A549 (cell line): ENCODE data around the gene PRKCE. TPM values are rescaled to one million over a fixed set of nuclear protein-coding genes. Genes with fewer than 3 reads are reported as not detected.

Experiments used
- ATAC-seq, 2 experiments: fragments of 200-7000 bp in 1 of 2; fragments of >200 bp in 1 of 2; cut with Nextera tagmentation in 1 of 2; cut with Tn5 transposase in 1 of 2; 3 replicates each; pipeline versions ENCODE4 v1.8.0 to v1.9.1; 2018 to 2020; ENCODE audit warnings: mild to moderate bottlenecking in 1 of 2, moderate library complexity in 1 of 2
- CTCF ChIA-PET: fragments of 300-600 bp; sonication (Branson Sonifier 250); formaldehyde crosslinking; extraction: SDS; loops from one replicate; lab custom pipeline; 2021; ENCODE audit warnings: antibody characterized with exemption, inconsistent platforms; lab: Yijun Ruan, JAX
- POLR2A ChIA-PET: fragments of 350-600 bp; formaldehyde crosslinking; extraction: SDS; loops from one replicate; lab custom pipeline; 2021; ENCODE audit warnings: antibody characterized with exemption, inconsistent platforms; lab: Yijun Ruan, JAX
- DNase-seq, 2 experiments: peaks; one replicate each; pipeline versions ENCODE4 v3.0.0 to v3.0.0-alpha.2; 2011 to 2016; ENCODE audit warnings: low read depth in 1 of 2, low spot score in 1 of 2
- FAIRE-seq: peaks from 2 replicates; lab custom pipeline; 2011; peaks lifted over from hg19 to GRCh38; lab: Jason Lieb, UNC
- H3K27ac ChIP-seq, 2 experiments: fragments of >200 bp; sonication (Bioruptor Twin); formaldehyde crosslinking; 3 replicates each; pipeline ENCODE4 v1.5.1; 2016 to 2017
- H3K4me1 ChIP-seq: fragments of >200 bp; sonication (Bioruptor Twin); formaldehyde crosslinking; 3 replicates; pipeline ENCODE4 v1.6.1; 2016
- H3K4me2 ChIP-seq: fragments of >200 bp; sonication (Bioruptor Twin); formaldehyde crosslinking; 3 replicates; pipeline ENCODE4 v1.6.1; 2016
- H3K4me3 ChIP-seq: fragments of >200 bp; sonication (Bioruptor Twin); formaldehyde crosslinking; 3 replicates; pipeline ENCODE4 v1.5.1; 2016
- H3K9me3 ChIP-seq: fragments of >200 bp; sonication (Bioruptor Twin); formaldehyde crosslinking; 3 replicates; pipeline ENCODE4 v1.6.1; 2016
- CBX2 ChIP-seq: fragments of 200-600 bp; sonication (generic); IDR thresholded peaks from 2 replicates; pipeline ENCODE4 v1.6.1; 2016; ENCODE audit warnings: low read depth, mild to moderate bottlenecking, borderline replicate concordance
- CHD4 ChIP-seq: fragments of 200-600 bp; sonication (generic); IDR thresholded peaks from 2 replicates; pipeline ENCODE4 v1.6.1; 2016; ENCODE audit warnings: antibody characterized with exemption, mild to moderate bottlenecking, borderline replicate concordance
- EHMT2 ChIP-seq: fragments of 200-600 bp; sonication (generic); IDR thresholded peaks from 2 replicates; pipeline ENCODE4 v1.6.1; 2016; ENCODE audit warnings: antibody characterized with exemption, low read depth, mild to moderate bottlenecking, moderate library complexity
- GATA3 ChIP-seq: IDR thresholded peaks from 2 replicates; pipeline ENCODE4 v1.6.1; 2012; ENCODE audit warnings: borderline replicate concordance
- HDAC2 ChIP-seq: fragments of 200-600 bp; sonication (generic); IDR thresholded peaks from 2 replicates; pipeline ENCODE4 v1.6.1; 2016
- KDM1A ChIP-seq: fragments of 200-600 bp; sonication (generic); IDR thresholded peaks from 2 replicates; pipeline ENCODE4 v1.6.1; 2016; ENCODE audit warnings: low read depth, mild to moderate bottlenecking
- MYC ChIP-seq: IDR thresholded peaks from 2 replicates; pipeline ENCODE4 v1.6.1; 2012; ENCODE audit warnings: mild to moderate bottlenecking, inconsistent platforms, low read length, improper control_type of control experiment, borderline replicate concordance
- NFE2L2 ChIP-seq: fragments of 150-350 bp; conservative IDR thresholded peaks from 2 replicates; pipeline ENCODE4 v1.6.1; 2014; ENCODE audit warnings: low read length
- NPAS2 ChIP-seq: fragments of 250-450 bp; sonication (Bioruptor Pico); IDR thresholded peaks from 2 replicates; pipeline ENCODE4 v1.8.0; 2022; ENCODE audit warnings: mild to moderate bottlenecking, moderate library complexity, borderline replicate concordance
- NR3C1 ChIP-seq: fragments of >200 bp; sonication (Bioruptor Twin); formaldehyde crosslinking; IDR thresholded peaks from 3 replicates; pipeline ENCODE4 v1.6.1; 2017
- RCOR1 ChIP-seq: fragments of 150-350 bp; IDR thresholded peaks from 2 replicates; pipeline ENCODE4 v1.6.1; 2014; ENCODE audit warnings: antibody characterized with exemption, low read length, low read depth
- RFX5 ChIP-seq: fragments of 450-650 bp; IDR thresholded peaks from 2 replicates; pipeline ENCODE4 v1.7.1; 2014; ENCODE audit warnings: antibody characterized with exemption, mild to moderate bottlenecking, moderate library complexity
- RNF2 ChIP-seq: fragments of 200-600 bp; sonication (generic); IDR thresholded peaks from 2 replicates; pipeline ENCODE4 v1.6.1; 2016; ENCODE audit warnings: low read depth, mild to moderate bottlenecking, antibody characterized with exemption, moderate library complexity, borderline replicate concordance
- SMC3 ChIP-seq: fragments of >200 bp; sonication (Bioruptor Twin); formaldehyde crosslinking; IDR thresholded peaks from 3 replicates; pipeline ENCODE4 v1.6.1; 2018; ENCODE audit warnings: inconsistent platforms
- TP53 ChIP-seq: fragments of 250-450 bp; sonication (Bioruptor Pico); IDR thresholded peaks from 2 replicates; pipeline ENCODE4 v1.5.0; 2021; ENCODE audit warnings: mild to moderate bottlenecking, moderate library complexity
- ZSCAN20 ChIP-seq: fragments of 250-450 bp; sonication (Bioruptor Pico); IDR thresholded peaks from 2 replicates; pipeline ENCODE4 v1.8.0; 2022; ENCODE audit warnings: mild to moderate bottlenecking, moderate library complexity
- WGBS: methylation state at CpG from one replicate; pipeline ENCODE4 v1.1.6; 2017; ENCODE audit errors: missing lambda C conversion rate; 5-methylcytosine and 5-hydroxymethylcytosine counted together
- polyA plus RNA-seq, 4 experiments: library from polyadenylated mRNA; depleted of rRNA in 3 of 4; stranded (reverse); fragments of >200 nt; fragmentation: RNase III in 1 of 4; extraction: RNeasy Plus Mini Kit Qiagen cat#74134 plus additional on column Dnase treatment in 1 of 4; gene quantifications; 2 replicates in 3 of 4; 3 replicates in 1 of 4; pipeline ENCODE4 v1.2.3, GENCODE V29; 2011 to 2017
- TF ChIP-seq, protein P1 (sequence below): fragments of 250-450 bp; sonication (Bioruptor Pico); IDR thresholded peaks from 2 replicates; pipeline ENCODE4 v1.5.0; 2020; ENCODE audit warnings: low read depth, mild to moderate bottlenecking, moderate library complexity
- TF ChIP-seq, protein P2 (sequence below): fragments of 200-600 bp; sonication (generic); IDR thresholded peaks from 2 replicates; pipeline ENCODE4 v1.6.1; 2016; ENCODE audit warnings: antibody characterized with exemption, mild to moderate bottlenecking, moderate library complexity
- TF ChIP-seq, protein P3 (sequence below): fragments of 150-350 bp; IDR thresholded peaks from 2 replicates; pipeline ENCODE4 v1.6.1; 2014; ENCODE audit warnings: low read depth, mild to moderate bottlenecking, low read length
- TF ChIP-seq, protein P4 (sequence below): fragments of 450-650 bp; IDR thresholded peaks from 2 replicates; pipeline ENCODE4 v1.6.1; 2014; ENCODE audit warnings: antibody characterized with exemption
- TF ChIP-seq, protein P5 (sequence below): IDR thresholded peaks from 2 replicates; pipeline ENCODE4 v1.6.1; 2012

PRKCE gene
- polyA plus RNA-seq, 2 of the 4 experiments (the other 2 are of a cell fraction), result 11.5 to 12.0 TPM

DNA sequence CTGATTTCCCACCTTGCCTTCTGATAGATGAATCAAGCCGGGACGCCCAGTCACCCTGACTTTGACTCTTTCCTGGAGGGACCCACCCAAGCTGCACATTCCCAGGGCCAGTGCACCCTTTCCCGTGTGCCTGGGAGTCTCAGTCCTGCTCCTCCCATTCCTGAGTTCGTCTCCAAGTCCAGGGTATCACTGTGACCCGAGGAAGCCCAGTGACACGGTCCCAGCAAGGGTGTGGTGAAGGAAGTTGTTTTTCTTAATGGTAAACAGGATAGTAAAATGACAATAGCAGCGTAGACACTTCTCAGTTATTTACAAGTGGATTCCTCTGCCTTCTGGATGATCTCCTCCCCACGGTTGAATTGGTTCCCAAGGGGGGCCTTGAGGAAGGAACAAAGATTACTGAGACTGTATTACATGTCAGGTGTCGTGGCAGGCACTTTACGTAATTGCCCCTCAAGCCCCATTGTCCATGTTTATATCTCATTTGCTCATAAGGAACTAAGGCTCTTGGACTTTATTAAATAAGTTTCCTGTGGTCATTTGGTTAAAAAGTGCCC lies 123.3 kb downstream of the PRKCE start:
- CTCF ChIA-PET, result interaction anchor here (0.9 to 1.5 kb wide), 2 partner anchors 13 to 120 kb away, joined by 3 to 4 read pairs; no protein-coding TSS in a partner anchor
- no peak overlapping the region for H3K27ac ChIP-seq
- no peak overlapping the region for H3K4me2 ChIP-seq
- FAIRE-seq (no peak), DNase-seq (peak in 1 of 2 experiments; percentile 20), ATAC-seq (no peak)
- TF ChIP-seq CBX2 (no peak), NPAS2 (no peak), TP53 (CRISPR knock-in tag) (no peak), MYC (no peak), NFE2L2 (no peak), RCOR1 (no peak), CHD4 (no peak)
- TF ChIP-seq, protein P1, sequence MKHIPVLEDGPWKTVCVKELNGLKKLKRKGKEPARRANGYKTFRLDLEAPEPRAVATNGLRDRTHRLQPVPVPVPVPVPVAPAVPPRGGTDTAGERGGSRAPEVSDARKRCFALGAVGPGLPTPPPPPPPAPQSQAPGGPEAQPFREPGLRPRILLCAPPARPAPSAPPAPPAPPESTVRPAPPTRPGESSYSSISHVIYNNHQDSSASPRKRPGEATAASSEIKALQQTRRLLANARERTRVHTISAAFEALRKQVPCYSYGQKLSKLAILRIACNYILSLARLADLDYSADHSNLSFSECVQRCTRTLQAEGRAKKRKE (CRISPR knock-in tag), result no peak
- TF ChIP-seq, protein P2, sequence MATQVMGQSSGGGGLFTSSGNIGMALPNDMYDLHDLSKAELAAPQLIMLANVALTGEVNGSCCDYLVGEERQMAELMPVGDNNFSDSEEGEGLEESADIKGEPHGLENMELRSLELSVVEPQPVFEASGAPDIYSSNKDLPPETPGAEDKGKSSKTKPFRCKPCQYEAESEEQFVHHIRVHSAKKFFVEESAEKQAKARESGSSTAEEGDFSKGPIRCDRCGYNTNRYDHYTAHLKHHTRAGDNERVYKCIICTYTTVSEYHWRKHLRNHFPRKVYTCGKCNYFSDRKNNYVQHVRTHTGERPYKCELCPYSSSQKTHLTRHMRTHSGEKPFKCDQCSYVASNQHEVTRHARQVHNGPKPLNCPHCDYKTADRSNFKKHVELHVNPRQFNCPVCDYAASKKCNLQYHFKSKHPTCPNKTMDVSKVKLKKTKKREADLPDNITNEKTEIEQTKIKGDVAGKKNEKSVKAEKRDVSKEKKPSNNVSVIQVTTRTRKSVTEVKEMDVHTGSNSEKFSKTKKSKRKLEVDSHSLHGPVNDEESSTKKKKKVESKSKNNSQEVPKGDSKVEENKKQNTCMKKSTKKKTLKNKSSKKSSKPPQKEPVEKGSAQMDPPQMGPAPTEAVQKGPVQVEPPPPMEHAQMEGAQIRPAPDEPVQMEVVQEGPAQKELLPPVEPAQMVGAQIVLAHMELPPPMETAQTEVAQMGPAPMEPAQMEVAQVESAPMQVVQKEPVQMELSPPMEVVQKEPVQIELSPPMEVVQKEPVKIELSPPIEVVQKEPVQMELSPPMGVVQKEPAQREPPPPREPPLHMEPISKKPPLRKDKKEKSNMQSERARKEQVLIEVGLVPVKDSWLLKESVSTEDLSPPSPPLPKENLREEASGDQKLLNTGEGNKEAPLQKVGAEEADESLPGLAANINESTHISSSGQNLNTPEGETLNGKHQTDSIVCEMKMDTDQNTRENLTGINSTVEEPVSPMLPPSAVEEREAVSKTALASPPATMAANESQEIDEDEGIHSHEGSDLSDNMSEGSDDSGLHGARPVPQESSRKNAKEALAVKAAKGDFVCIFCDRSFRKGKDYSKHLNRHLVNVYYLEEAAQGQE, result no peak
- TF ChIP-seq, protein P3, sequence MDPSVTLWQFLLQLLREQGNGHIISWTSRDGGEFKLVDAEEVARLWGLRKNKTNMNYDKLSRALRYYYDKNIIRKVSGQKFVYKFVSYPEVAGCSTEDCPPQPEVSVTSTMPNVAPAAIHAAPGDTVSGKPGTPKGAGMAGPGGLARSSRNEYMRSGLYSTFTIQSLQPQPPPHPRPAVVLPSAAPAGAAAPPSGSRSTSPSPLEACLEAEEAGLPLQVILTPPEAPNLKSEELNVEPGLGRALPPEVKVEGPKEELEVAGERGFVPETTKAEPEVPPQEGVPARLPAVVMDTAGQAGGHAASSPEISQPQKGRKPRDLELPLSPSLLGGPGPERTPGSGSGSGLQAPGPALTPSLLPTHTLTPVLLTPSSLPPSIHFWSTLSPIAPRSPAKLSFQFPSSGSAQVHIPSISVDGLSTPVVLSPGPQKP, result no peak
- 0 out of 3 replicates have a peak, but pooled peaks cover 3% of the 10 kb centered on the region for H3K4me1 ChIP-seq
- no peaks in the 10 kb centered on the region for H3K9me3 ChIP-seq
- POLR2A ChIA-PET, result no interaction called here
- 65% methylated on average over 10 of the region's 10 CpGs for WGBS
- no peak overlapping the region for H3K4me3 ChIP-seq

DNA sequence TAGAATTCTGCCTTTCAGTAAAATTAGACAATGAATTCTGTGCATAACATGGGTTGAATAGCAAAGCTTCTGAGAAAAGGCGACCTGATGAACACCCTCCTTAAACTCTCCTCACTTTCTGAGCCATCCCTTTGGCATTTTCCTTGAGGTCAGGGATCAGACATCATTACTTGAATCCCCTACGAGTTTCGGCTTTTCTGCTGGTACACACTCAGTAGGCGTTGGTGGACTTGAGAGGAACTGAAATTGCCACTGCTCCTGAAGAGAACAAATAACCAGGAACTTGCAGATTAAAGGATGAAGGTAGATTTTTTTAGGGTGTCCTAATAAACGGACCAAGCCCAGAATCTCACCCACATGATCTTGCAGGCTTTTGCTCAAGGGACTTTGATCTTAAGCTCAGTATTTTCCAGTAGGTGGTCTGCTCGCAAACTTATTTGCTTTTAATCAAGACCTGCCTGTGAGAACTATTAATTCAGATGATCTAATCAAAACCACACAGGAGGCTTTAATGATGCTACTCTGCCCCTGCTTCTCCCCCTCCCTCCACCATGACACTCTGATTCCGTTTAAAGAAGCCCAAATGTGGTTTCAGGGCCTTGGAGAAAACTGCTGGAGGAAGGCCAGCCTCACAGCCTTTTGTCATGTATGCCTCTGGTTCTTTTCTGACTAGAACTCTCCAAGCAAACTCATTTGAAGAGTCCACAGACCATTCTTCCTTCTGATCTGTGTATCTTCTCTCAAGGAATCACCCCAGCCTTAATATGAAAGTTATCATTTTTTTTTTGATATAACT lies 124.9 kb downstream of the PRKCE start:
- DNase-seq (no peak), FAIRE-seq (no peak), ATAC-seq (no peak)
- TF ChIP-seq RFX5 (no peak), HDAC2 (no peak), RNF2 (no peak), NR3C1 (no peak), GATA3 (no peak), EHMT2 (no peak), SMC3 (no peak), TP53 (CRISPR knock-in tag) (no peak), KDM1A (no peak), ZSCAN20 (CRISPR knock-in tag) (no peak)
- TF ChIP-seq, protein P4, sequence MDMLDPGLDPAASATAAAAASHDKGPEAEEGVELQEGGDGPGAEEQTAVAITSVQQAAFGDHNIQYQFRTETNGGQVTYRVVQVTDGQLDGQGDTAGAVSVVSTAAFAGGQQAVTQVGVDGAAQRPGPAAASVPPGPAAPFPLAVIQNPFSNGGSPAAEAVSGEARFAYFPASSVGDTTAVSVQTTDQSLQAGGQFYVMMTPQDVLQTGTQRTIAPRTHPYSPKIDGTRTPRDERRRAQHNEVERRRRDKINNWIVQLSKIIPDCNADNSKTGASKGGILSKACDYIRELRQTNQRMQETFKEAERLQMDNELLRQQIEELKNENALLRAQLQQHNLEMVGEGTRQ, result no peak
- TF ChIP-seq, protein P5, sequence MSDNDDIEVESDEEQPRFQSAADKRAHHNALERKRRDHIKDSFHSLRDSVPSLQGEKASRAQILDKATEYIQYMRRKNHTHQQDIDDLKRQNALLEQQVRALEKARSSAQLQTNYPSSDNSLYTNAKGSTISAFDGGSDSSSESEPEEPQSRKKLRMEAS, result no peak
- 0 out of 3 replicates have a peak, but pooled peaks cover 3% of the 10 kb centered on the region for H3K4me1 ChIP-seq
- ChIA-PET CTCF (no interaction called here), POLR2A (no interaction called here)
- H3K27ac ChIP-seq, result no peak overlapping the region
- H3K4me2 ChIP-seq, result no peak overlapping the region
- H3K4me3 ChIP-seq, result no peak overlapping the region
- 65% methylated on average over 7 of the region's 7 CpGs for WGBS
- no peaks in the 10 kb centered on the region for H3K9me3 ChIP-seq
